Caco-2 (cell line): ENCODE measurements around the gene ANK3. TPM values are rescaled to one million over a fixed set of nuclear protein-coding genes. Genes with fewer than 3 reads are reported as not detected.

Experiments
- BruUV-seq: library from RNA; stranded (reverse); fragments of 400-500 nt; replicated peaks from 2 replicates; lab custom pipeline; 2021; lab: Mats Ljungman, UMichigan
- CTCF ChIA-PET: fragments of 300-600 bp; sonication (Branson Sonifier 250); formaldehyde crosslinking; loops from one replicate; lab custom pipeline; 2022; ENCODE audit warnings: antibody characterized with exemption; lab: Charles Lee
- POLR2A ChIA-PET: fragments of 300-600 bp; sonication (Branson Sonifier 250); formaldehyde crosslinking; loops from one replicate; lab custom pipeline; 2022; ENCODE audit warnings: antibody characterized with exemption; lab: Charles Lee
- DNase-seq, 2 experiments: peaks; one replicate each; pipeline versions ENCODE4 v3.0.0 to v3.0.0-alpha.2; 2020 to 2022
- H3K27me3 ChIP-seq: replicated peaks from 2 replicates; pipeline ENCODE4 v1.6.0; 2011; ENCODE audit warnings: low read length; ENCODE audit not compliant: control insufficient read depth, insufficient read depth
- H3K36me3 ChIP-seq: 2 replicates; pipeline ENCODE4 v1.5.1; 2011; ENCODE audit warnings: low read length; ENCODE audit not compliant: control insufficient read depth, insufficient read depth
- H3K4me1 ChIP-seq: fragments of 250-450 bp; sonication (Bioruptor Pico); 2 replicates; pipeline ENCODE4 v1.5.1; 2020; ENCODE audit warnings: mild to moderate bottlenecking
- H3K4me3 ChIP-seq: 2 replicates; pipeline ENCODE4 v1.5.1; 2011; ENCODE audit warnings: low read depth, mild to moderate bottlenecking, control low read depth, low read length
- H3K9me3 ChIP-seq: fragments of 250-450 bp; sonication (Bioruptor Pico); 2 replicates; pipeline ENCODE4 v1.5.1; 2020; ENCODE audit warnings: mild to moderate bottlenecking, moderate library complexity
- H3K27ac Mint-ChIP-seq: one replicate; pipeline ENCODE4 v1.8.0; 2022; ENCODE audit warnings: mixed read lengths; ENCODE audit not compliant: unreplicated experiment
- H3K27me3 Mint-ChIP-seq: one replicate; pipeline ENCODE4 v1.8.0; 2022; ENCODE audit warnings: mixed read lengths; ENCODE audit not compliant: insufficient read depth, unreplicated experiment
- H3K36me3 Mint-ChIP-seq: one replicate; pipeline ENCODE4 v1.8.0; 2022; ENCODE audit warnings: mild to moderate bottlenecking, mixed read lengths; ENCODE audit not compliant: insufficient read depth, unreplicated experiment
- H3K4me1 Mint-ChIP-seq: one replicate; pipeline ENCODE4 v1.8.0; 2022; ENCODE audit warnings: low read depth, mixed read lengths; ENCODE audit not compliant: unreplicated experiment
- H3K4me3 Mint-ChIP-seq: one replicate; pipeline ENCODE4 v1.8.0; 2022; ENCODE audit warnings: mild to moderate bottlenecking, moderate library complexity, mixed read lengths; ENCODE audit not compliant: unreplicated experiment
- H3K9me3 Mint-ChIP-seq: one replicate; pipeline ENCODE4 v1.8.0; 2022; ENCODE audit warnings: mixed read lengths; ENCODE audit not compliant: unreplicated experiment
- CTCF ChIP-seq, 2 experiments: fragments of 200-600 bp in 1 of 2; IDR thresholded peaks; 1 replicate in 1 of 2; 2 replicates in 1 of 2; pipeline versions ENCODE4 v1.5.1 to v1.8.0; 2011 to 2022; ENCODE audit warnings: antibody characterized with exemption in 1 of 2, control low read depth in 1 of 2, inconsistent platforms in 1 of 2, low read depth in 1 of 2, low read length in 1 of 2, mild to moderate bottlenecking in 1 of 2, moderate library complexity in 1 of 2; ENCODE audit not compliant: insufficient read depth in 1 of 2, severe bottlenecking in 1 of 2, unreplicated experiment in 1 of 2
- intact Hi-C: fragments of 100-400 bp; cut with micrococcal nuclease; formaldehyde crosslinking; loops from one replicate; pipeline ENCODE4 v1.10.0; 2022; ENCODE audit not compliant: unreplicated experiment
- total RNA-seq: library from RNA; stranded (reverse); gene quantifications from 2 replicates; pipeline ENCODE4 v1.2.3, GENCODE V29; 2022

ANK3 gene
- total RNA-seq, 1 experiment from 2014 or later = 46.7 TPM

GRCh38 chr10:60419249-60419648 lies 29.6 kb upstream of the ANK3 start:
- BruUV-seq = no TSS peak
- POLR2A ChIA-PET = no interaction called here
- Histone ChIP-seq H3K9me3 (no peaks in the 10 kb centered on the region), H3K4me1 (peaks cover 14% of the 10 kb centered on the region), H3K36me3 (no peaks in the 10 kb centered on the region), H3K27me3 (no peaks in the 10 kb centered on the region), H3K4me3 (no peak overlapping the region)
- Mint-ChIP-seq H3K9me3 (no peaks in the 10 kb centered on the region), H3K4me1 (peaks cover 18% of the 10 kb centered on the region), H3K36me3 (no peaks in the 10 kb centered on the region), H3K27ac (no peak overlapping the region), H3K4me3 (no peak overlapping the region), H3K27me3 (no peaks in the 10 kb centered on the region)
- no peak for DNase-seq
- intact Hi-C loops = no loop called here
- CTCF ChIA-PET = no interaction called here
- TF ChIP-seq CTCF (IDR thresholded peaks at IDR 0.05; ENCODE audit: insufficient read depth in 1 of 2, low read depth in 1 of 2, low read length in 1 of 2, severe bottlenecking in 1 of 2, unreplicated experiment in 1 of 2) = no peak

- Mint-ChIP-seq H3K9me3 (no peaks in the 10 kb centered on the region), H3K4me1 (peaks cover 21% of the 10 kb centered on the region), H3K27me3 (no peaks in the 10 kb centered on the region), H3K4me3 (no peak overlapping the region), H3K27ac (no peak overlapping the region), H3K36me3 (no peaks in the 10 kb centered on the region)
- no peaks in the 10 kb centered on the region for H3K36me3 ChIP-seq
- H3K27me3 ChIP-seq = no peaks in the 10 kb centered on the region
- peaks cover 28% of the 10 kb centered on the region for H3K4me1 ChIP-seq
- no peak overlapping the region for H3K4me3 ChIP-seq
- ChIA-PET POLR2A (no interaction called here), CTCF (interaction anchor here (0.5 kb wide), 1 partner anchor 108 kb away, joined by 3 read pairs; no protein-coding TSS in a partner anchor)
- intact Hi-C loops = no loop called here
- DNase-seq = peak in 1 of 2 experiments; percentile 23
- no peaks in the 10 kb centered on the region for H3K9me3 ChIP-seq
- no peak for TF ChIP-seq CTCF (IDR thresholded peaks at IDR 0.05; ENCODE audit: insufficient read depth in 1 of 2, low read depth in 1 of 2, low read length in 1 of 2, severe bottlenecking in 1 of 2, unreplicated experiment in 1 of 2)
- no TSS peak for BruUV-seq
These were observed 28.2 kb upstream of the ANK3 start for GRCh38 chr10:60417901-60418300.

- ChIA-PET POLR2A (no interaction called here), CTCF (no interaction called here)
- BruUV-seq = no TSS peak
- Histone ChIP-seq H3K27me3 (no peaks in the 10 kb centered on the region), H3K9me3 (no peaks in the 10 kb centered on the region), H3K36me3 (no peaks in the 10 kb centered on the region), H3K4me1 (peaks cover 29% of the 10 kb centered on the region), H3K4me3 (no peak overlapping the region)
- Mint-ChIP-seq H3K27me3 (no peaks in the 10 kb centered on the region), H3K9me3 (no peaks in the 10 kb centered on the region), H3K36me3 (no peaks in the 10 kb centered on the region), H3K4me1 (peaks cover 21% of the 10 kb centered on the region), H3K4me3 (no peak overlapping the region), H3K27ac (no peak overlapping the region)
- intact Hi-C loops = no loop called here
- no peak for DNase-seq
- no peak for TF ChIP-seq CTCF (IDR thresholded peaks at IDR 0.05; ENCODE audit: insufficient read depth in 1 of 2, low read depth in 1 of 2, low read length in 1 of 2, severe bottlenecking in 1 of 2, unreplicated experiment in 1 of 2)
These were observed 27.3 kb upstream of the ANK3 start for GRCh38 chr10:60417024-60417423.
